ENCODE data around the gene MTAP. TPM values are rescaled to one million over a fixed set of nuclear protein-coding genes. Genes with fewer than 3 reads are reported as not detected.

Gene MTAP
- total RNA-seq, 4 donors from 2014 or later = 4.5 to 15.1 (median 13.6) TPM

GRCh38 chr9:21864505-21864904 lies 62.1 kb downstream of the MTAP start:
- Histone ChIP-seq H3K9me3 (no peaks in the 10 kb centered on the region), H3K36me3 (peaks cover 0 to 36% (median 3%) of the 10 kb centered on the region in 4 donors), H3K27me3 (no peaks in the 10 kb centered on the region), H3K27ac (no peak overlapping the region), H3K4me1 (no peaks in the 10 kb centered on the region), H3K4me3 (no peak overlapping the region)
- intact Hi-C loops (cut with DNase I; ENCODE audit: low total_unique reads) (no loop called here), in situ Hi-C loops (cut with MboI; ENCODE audit: low pct_ligation_motif_present in 1 of 4, low pct_unique_long_range_greater_than_20kb in 1 of 4, low sequenced_read_pairs in 3 of 4) (no loop called here)
- WGBS, 2 donors (ENCODE audit: low coverage in 1 of 2) = 97% methylated on average over 5 of the region's 5 CpGs; no CpG with 5 or more reads in 1 of the 2 donors
- TF ChIP-seq POLR2A (IDR thresholded peaks at IDR 0.05) (no peak), EP300 (IDR thresholded peaks at IDR 0.05; ENCODE audit: low read depth) (no peak), POLR2AphosphoS5 (IDR thresholded peaks at IDR 0.05) (no peak)
- TF ChIP-seq, protein P1, sequence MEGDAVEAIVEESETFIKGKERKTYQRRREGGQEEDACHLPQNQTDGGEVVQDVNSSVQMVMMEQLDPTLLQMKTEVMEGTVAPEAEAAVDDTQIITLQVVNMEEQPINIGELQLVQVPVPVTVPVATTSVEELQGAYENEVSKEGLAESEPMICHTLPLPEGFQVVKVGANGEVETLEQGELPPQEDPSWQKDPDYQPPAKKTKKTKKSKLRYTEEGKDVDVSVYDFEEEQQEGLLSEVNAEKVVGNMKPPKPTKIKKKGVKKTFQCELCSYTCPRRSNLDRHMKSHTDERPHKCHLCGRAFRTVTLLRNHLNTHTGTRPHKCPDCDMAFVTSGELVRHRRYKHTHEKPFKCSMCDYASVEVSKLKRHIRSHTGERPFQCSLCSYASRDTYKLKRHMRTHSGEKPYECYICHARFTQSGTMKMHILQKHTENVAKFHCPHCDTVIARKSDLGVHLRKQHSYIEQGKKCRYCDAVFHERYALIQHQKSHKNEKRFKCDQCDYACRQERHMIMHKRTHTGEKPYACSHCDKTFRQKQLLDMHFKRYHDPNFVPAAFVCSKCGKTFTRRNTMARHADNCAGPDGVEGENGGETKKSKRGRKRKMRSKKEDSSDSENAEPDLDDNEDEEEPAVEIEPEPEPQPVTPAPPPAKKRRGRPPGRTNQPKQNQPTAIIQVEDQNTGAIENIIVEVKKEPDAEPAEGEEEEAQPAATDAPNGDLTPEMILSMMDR (IDR thresholded peaks at IDR 0.05) = no peak
- DNase-seq = no peak

- Histone ChIP-seq H3K4me3 (no peak overlapping the region), H3K36me3 (peaks cover 0 to 32% (median 2%) of the 10 kb centered on the region in 4 donors), H3K9me3 (no peaks in the 10 kb centered on the region), H3K27ac (no peak overlapping the region), H3K4me1 (no peaks in the 10 kb centered on the region), H3K27me3 (no peaks in the 10 kb centered on the region)
- TF ChIP-seq, protein P1 (IDR thresholded peaks at IDR 0.05) = no peak
- TF ChIP-seq POLR2A (IDR thresholded peaks at IDR 0.05) (no peak), EP300 (IDR thresholded peaks at IDR 0.05; ENCODE audit: low read depth) (no peak)
- DNase-seq = no peak
- WGBS, 2 donors (ENCODE audit: low coverage in 1 of 2) = 92 to 100% methylated on average over 1 of the region's 1 CpG
- in situ Hi-C loops (cut with MboI; ENCODE audit: low pct_ligation_motif_present in 1 of 4, low pct_unique_long_range_greater_than_20kb in 1 of 4, low sequenced_read_pairs in 3 of 4) (no loop called here), intact Hi-C loops (cut with DNase I; ENCODE audit: low total_unique reads) (no loop called here)
These were observed 63.9 kb downstream of the MTAP start for GRCh38 chr9:21866302-21866701.

- H3K36me3 ChIP-seq = no peaks in the 10 kb centered on the region
- intact Hi-C loops (cut with DNase I; ENCODE audit: low total_unique reads) = no loop called here
- H3K27ac ChIP-seq = no peak overlapping the region
- no peaks in the 10 kb centered on the region for H3K9me3 ChIP-seq
- in situ Hi-C loops (cut with MboI; ENCODE audit: low pct_ligation_motif_present in 1 of 4, low pct_unique_long_range_greater_than_20kb in 1 of 4, low sequenced_read_pairs in 3 of 4) = no loop called here
- WGBS, 2 donors (ENCODE audit: low coverage in 1 of 2) = 92% methylated on average over 3 of the region's 3 CpGs
- TF ChIP-seq, protein P1 (IDR thresholded peaks at IDR 0.05) = no peak
- TF ChIP-seq EP300 (IDR thresholded peaks at IDR 0.05; ENCODE audit: low read depth) (no peak), POLR2AphosphoS5 (IDR thresholded peaks at IDR 0.05) (no peak), POLR2A (IDR thresholded peaks at IDR 0.05) (no peak)
- H3K4me3 ChIP-seq = no peak overlapping the region
- no peaks in the 10 kb centered on the region for H3K27me3 ChIP-seq
- no peak for DNase-seq
- H3K4me1 ChIP-seq = no peaks in the 10 kb centered on the region
These were observed 69.0 kb downstream of the MTAP start for GRCh38 chr9:21871256-21871975.

- intact Hi-C loops (cut with DNase I; ENCODE audit: low total_unique reads) (no loop called here), in situ Hi-C loops (cut with MboI; ENCODE audit: low pct_ligation_motif_present in 1 of 4, low pct_unique_long_range_greater_than_20kb in 1 of 4, low sequenced_read_pairs in 3 of 4) (no loop called here)
- WGBS, 2 donors (ENCODE audit: low coverage in 1 of 2) = 63 to 66% methylated on average over 1 of the region's 1 CpG
- Histone ChIP-seq H3K27me3 (no peaks in the 10 kb centered on the region), H3K36me3 (no peaks in the 10 kb centered on the region), H3K4me1 (no peaks in the 10 kb centered on the region), H3K9me3 (no peaks in the 10 kb centered on the region), H3K27ac (no peak overlapping the region), H3K4me3 (no peak overlapping the region)
- DNase-seq = no peak
- TF ChIP-seq POLR2AphosphoS5 (IDR thresholded peaks at IDR 0.05) = no peak
- TF ChIP-seq POLR2A (IDR thresholded peaks at IDR 0.05) = no peak
- no peak for TF ChIP-seq EP300 (IDR thresholded peaks at IDR 0.05; ENCODE audit: low read depth)
- TF ChIP-seq, protein P1 (IDR thresholded peaks at IDR 0.05) = no peak
These were observed 70.3 kb downstream of the MTAP start for GRCh38 chr9:21872696-21873095.

All from transverse colon (tissue), 4 donors.